SK-N-SH (cell line): ENCODE data around the gene GPR34. TPM values are rescaled to one million over a fixed set of nuclear protein-coding genes. Genes with fewer than 3 reads are reported as not detected.

ENCODE experiments used
- CTCF ChIA-PET: fragments of 300-600, 350-600 bp; formaldehyde crosslinking; extraction: SDS; loops from one replicate; lab custom pipeline; 2021; lab: Yijun Ruan, JAX
- POLR2A ChIA-PET: fragments of 350-600 bp; sonication (Branson Sonifier 250); formaldehyde crosslinking; extraction: SDS; loops from one replicate; lab custom pipeline; 2020; ENCODE audit warnings: antibody characterized with exemption, inconsistent platforms; lab: Yijun Ruan, JAX
- DNase-seq: peaks from one replicate; pipeline ENCODE4 v3.0.0; 2012
- H2AFZ ChIP-seq: fragments of 200-600 bp; sonication (generic); 2 replicates; pipeline ENCODE4 v1.8.1; 2016; ENCODE audit warnings: antibody characterized with exemption, mild to moderate bottlenecking, low read depth
- H3F3A ChIP-seq: fragments of 200-600 bp; sonication (generic); replicated peaks from 2 replicates; pipeline ENCODE3; 2016; ENCODE audit warnings: antibody characterized with exemption, mild to moderate bottlenecking; ENCODE audit not compliant: insufficient read depth
- H3K27ac ChIP-seq, 2 experiments: fragments of 200-500 bp in 1 of 2; fragments of 200-600 bp in 1 of 2; sonication (Bioruptor generic) in 1 of 2; sonication (generic), shearing (Covaris generic) in 1 of 2; 2 replicates each; pipeline versions ENCODE4 v1.5.1 to v1.6.1; 2014 to 2016; ENCODE audit warnings: low read depth in 2 of 2, inconsistent platforms in 1 of 2, low read length in 1 of 2, mild to moderate bottlenecking in 1 of 2, mixed read lengths in 1 of 2
- H3K27me3 ChIP-seq: fragments of 200-600 bp; sonication (generic), shearing (Covaris generic); 2 replicates; pipeline ENCODE4 v1.6.1; 2016; ENCODE audit warnings: mixed run types; ENCODE audit not compliant: insufficient read depth
- H3K36me3 ChIP-seq, 2 experiments: fragments of 200-500 bp in 1 of 2; fragments of 200-600 bp in 1 of 2; sonication (Bioruptor generic) in 1 of 2; sonication (generic) in 1 of 2; replicated peaks in 1 of 2; 2 replicates each; pipeline versions ENCODE3 to v1.5.1; 2014 to 2016; ENCODE audit warnings: low read length in 1 of 2, mild to moderate bottlenecking in 1 of 2; ENCODE audit not compliant: insufficient read depth in 2 of 2, control insufficient read depth in 1 of 2
- H3K4me1 ChIP-seq, 2 experiments: fragments of 200-500 bp in 1 of 2; fragments of 200-600 bp in 1 of 2; sonication (Bioruptor generic) in 1 of 2; sonication (generic), shearing (Covaris generic) in 1 of 2; 2 replicates each; pipeline versions ENCODE4 v1.5.1 to v1.6.1; 2014 to 2016; ENCODE audit warnings: low read depth in 1 of 2, low read length in 1 of 2, mixed run types in 1 of 2; ENCODE audit not compliant: insufficient read depth in 2 of 2, control insufficient read depth in 1 of 2
- H3K4me2 ChIP-seq: fragments of 200-600 bp; sonication (generic), shearing (Covaris generic); 2 replicates; pipeline ENCODE4 v1.6.1; 2017; ENCODE audit warnings: mixed run types
- H3K4me3 ChIP-seq, 2 experiments: fragments of 200-500 bp in 1 of 2; fragments of 200-600 bp in 1 of 2; sonication (Bioruptor generic) in 1 of 2; sonication (generic), shearing (Covaris generic) in 1 of 2; 2 replicates each; pipeline versions ENCODE4 v1.5.1 to v1.8.1; 2014 to 2016; ENCODE audit warnings: low read depth in 2 of 2, inconsistent platforms in 1 of 2, low read length in 1 of 2, mild to moderate bottlenecking in 1 of 2, mixed read lengths in 1 of 2, moderate library complexity in 1 of 2
- H3K79me2 ChIP-seq: fragments of 200-600 bp; sonication (generic); 2 replicates; pipeline ENCODE4 v1.8.1; 2017; ENCODE audit warnings: mild to moderate bottlenecking; ENCODE audit not compliant: insufficient read depth
- H3K9ac ChIP-seq: fragments of 200-600 bp; sonication (generic); 2 replicates; pipeline ENCODE4 v1.6.1; 2017; ENCODE audit warnings: mixed run types
- H3K9me2 ChIP-seq: fragments of 200-600 bp; sonication (generic); 2 replicates; pipeline ENCODE4 v1.6.1; 2017; ENCODE audit warnings: mixed run types
- H3K9me3 ChIP-seq: fragments of 200-600 bp; sonication (generic); 2 replicates; pipeline ENCODE4 v1.6.1; 2017; ENCODE audit warnings: mixed run types, mild to moderate bottlenecking, moderate library complexity
- H4K20me1 ChIP-seq: fragments of 200-600 bp; sonication (generic); 2 replicates; pipeline ENCODE4 v1.6.1; 2017; ENCODE audit warnings: mild to moderate bottlenecking, mixed run types; ENCODE audit not compliant: insufficient read depth
- CHD2 ChIP-seq: fragments of 150-350 bp; IDR thresholded peaks from 2 replicates; pipeline ENCODE4 v1.6.1; 2018; ENCODE audit warnings: low read length; ENCODE audit not compliant: partially characterized antibody
- EP300 ChIP-seq, 2 experiments: IDR thresholded peaks; 2 replicates each; pipeline versions ENCODE4 v1.4.0 to v1.6.1; 2012; ENCODE audit warnings: borderline replicate concordance in 1 of 2, low read depth in 1 of 2, low read length in 1 of 2
- EZH2phosphoT487 ChIP-seq: fragments of 200-600 bp; sonication (generic); IDR thresholded peaks from 2 replicates; pipeline ENCODE4 v1.6.1; 2017; ENCODE audit warnings: low read depth, mixed run types, mild to moderate bottlenecking, antibody characterized with exemption, moderate library complexity, borderline replicate concordance
- FOSL2 ChIP-seq: IDR thresholded peaks from 2 replicates; pipeline ENCODE4 v1.4.0; 2012; ENCODE audit warnings: low read depth, mild to moderate bottlenecking, moderate library complexity, borderline replicate concordance
- NRF1 ChIP-seq: IDR thresholded peaks from 2 replicates; pipeline ENCODE4 v1.6.1; 2012; ENCODE audit warnings: low read depth, mild to moderate bottlenecking, low read length
- SMC3 ChIP-seq: IDR thresholded peaks from 2 replicates; pipeline ENCODE4 v1.6.1; 2012; ENCODE audit warnings: low read depth, low read length, improper control_type of control experiment
- WGBS: methylation state at CpG from one replicate; pipeline ENCODE4 v1.1.6; 2017; ENCODE audit warnings: low lambda C conversion rate; 5-methylcytosine and 5-hydroxymethylcytosine counted together
- polyA plus RNA-seq, 3 experiments: library from polyadenylated mRNA; depleted of rRNA; stranded (reverse); fragments of >200 nt; gene quantifications; 2 replicates each; pipeline ENCODE4 v1.2.3, GENCODE V29; 2012
- TF ChIP-seq, protein P1 (sequence below): IDR thresholded peaks from 2 replicates; pipeline ENCODE4 v1.6.1; 2012; ENCODE audit warnings: mild to moderate bottlenecking, low read depth, low read length, moderate library complexity
- TF ChIP-seq, protein P2 (sequence below): IDR thresholded peaks from 2 replicates; pipeline ENCODE4 v1.4.0; 2012; ENCODE audit warnings: low read depth
- TF ChIP-seq, protein P3 (sequence below): IDR thresholded peaks from 2 replicates; pipeline ENCODE4 v1.4.0; 2012; ENCODE audit warnings: low read depth, borderline replicate concordance
- TF ChIP-seq, protein P4 (sequence below): fragments of 200-600 bp; sonication (generic); IDR thresholded peaks from 2 replicates; pipeline ENCODE4 v1.6.1; 2017; ENCODE audit warnings: antibody characterized with exemption, mild to moderate bottlenecking, moderate library complexity

Gene GPR34
- polyA plus RNA-seq, 1 of the 3 experiments (the other 2 are of a cell fraction) = not detected

DNA sequence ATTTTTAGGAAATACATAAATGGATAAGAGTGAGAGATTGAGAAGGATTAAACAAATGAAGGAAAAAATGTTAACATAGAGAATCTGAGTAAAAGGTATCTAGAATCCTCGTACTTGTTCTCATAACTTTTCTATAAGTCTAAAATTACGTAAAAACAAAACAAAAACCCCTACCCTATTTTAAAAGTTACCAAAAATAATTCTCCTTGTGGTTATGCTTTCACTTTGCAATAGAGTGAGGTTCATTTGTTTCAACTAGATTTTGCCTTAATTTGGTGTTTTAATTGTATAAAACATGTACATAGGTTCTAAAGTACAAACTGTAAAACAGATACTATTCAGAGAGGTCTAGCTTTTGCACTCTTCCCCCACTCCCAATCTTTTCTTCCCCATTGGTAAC lies 3.8 kb upstream of the GPR34 start (continued):
- TF ChIP-seq, protein P1, sequence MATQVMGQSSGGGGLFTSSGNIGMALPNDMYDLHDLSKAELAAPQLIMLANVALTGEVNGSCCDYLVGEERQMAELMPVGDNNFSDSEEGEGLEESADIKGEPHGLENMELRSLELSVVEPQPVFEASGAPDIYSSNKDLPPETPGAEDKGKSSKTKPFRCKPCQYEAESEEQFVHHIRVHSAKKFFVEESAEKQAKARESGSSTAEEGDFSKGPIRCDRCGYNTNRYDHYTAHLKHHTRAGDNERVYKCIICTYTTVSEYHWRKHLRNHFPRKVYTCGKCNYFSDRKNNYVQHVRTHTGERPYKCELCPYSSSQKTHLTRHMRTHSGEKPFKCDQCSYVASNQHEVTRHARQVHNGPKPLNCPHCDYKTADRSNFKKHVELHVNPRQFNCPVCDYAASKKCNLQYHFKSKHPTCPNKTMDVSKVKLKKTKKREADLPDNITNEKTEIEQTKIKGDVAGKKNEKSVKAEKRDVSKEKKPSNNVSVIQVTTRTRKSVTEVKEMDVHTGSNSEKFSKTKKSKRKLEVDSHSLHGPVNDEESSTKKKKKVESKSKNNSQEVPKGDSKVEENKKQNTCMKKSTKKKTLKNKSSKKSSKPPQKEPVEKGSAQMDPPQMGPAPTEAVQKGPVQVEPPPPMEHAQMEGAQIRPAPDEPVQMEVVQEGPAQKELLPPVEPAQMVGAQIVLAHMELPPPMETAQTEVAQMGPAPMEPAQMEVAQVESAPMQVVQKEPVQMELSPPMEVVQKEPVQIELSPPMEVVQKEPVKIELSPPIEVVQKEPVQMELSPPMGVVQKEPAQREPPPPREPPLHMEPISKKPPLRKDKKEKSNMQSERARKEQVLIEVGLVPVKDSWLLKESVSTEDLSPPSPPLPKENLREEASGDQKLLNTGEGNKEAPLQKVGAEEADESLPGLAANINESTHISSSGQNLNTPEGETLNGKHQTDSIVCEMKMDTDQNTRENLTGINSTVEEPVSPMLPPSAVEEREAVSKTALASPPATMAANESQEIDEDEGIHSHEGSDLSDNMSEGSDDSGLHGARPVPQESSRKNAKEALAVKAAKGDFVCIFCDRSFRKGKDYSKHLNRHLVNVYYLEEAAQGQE = no peak
- TF ChIP-seq, protein P2, sequence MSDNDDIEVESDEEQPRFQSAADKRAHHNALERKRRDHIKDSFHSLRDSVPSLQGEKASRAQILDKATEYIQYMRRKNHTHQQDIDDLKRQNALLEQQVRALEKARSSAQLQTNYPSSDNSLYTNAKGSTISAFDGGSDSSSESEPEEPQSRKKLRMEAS = no peak
- no peak for TF ChIP-seq NRF1

DNA sequence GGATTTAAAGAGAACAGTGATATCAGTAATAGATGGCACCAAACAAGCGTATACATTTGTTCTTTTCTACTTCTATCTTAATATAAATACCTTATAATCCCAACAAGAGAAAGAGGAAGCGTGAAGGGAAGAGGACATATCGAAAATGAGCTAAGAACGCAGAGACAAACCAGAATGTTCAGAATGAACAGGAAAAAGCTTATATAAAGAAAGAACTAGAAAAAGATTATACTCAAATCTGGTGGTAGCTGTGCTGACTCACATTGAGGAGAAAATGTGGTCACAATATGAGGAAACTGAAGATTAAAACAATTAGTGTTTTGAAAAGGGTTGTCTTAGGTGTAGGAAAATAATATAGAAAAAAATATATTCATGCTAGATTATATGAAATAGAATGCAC lies 2.0 kb upstream of the GPR34 start:
- Histone ChIP-seq H3K4me1 (no peaks in the 10 kb centered on the region), H3K27ac (no peak overlapping the region), H3K27me3 (no peaks in the 10 kb centered on the region; the same call in 1 of the 2 replicates), H2AFZ (no peak overlapping the region), H3K9ac (no peak overlapping the region), H3F3A (no peaks in the 10 kb centered on the region), H3K36me3 (no peaks in the 10 kb centered on the region), H3K4me2 (no peak overlapping the region), H3K79me2 (no peaks in the 10 kb centered on the region), H4K20me1 (no peaks in the 10 kb centered on the region), H3K9me3 (no peaks in the 10 kb centered on the region), H3K4me3 (no peak overlapping the region), H3K9me2 (no peaks in the 10 kb centered on the region)
- CTCF ChIA-PET = no interaction called here
- POLR2A ChIA-PET = no interaction called here
- TF ChIP-seq FOSL2 (no peak), EZH2phosphoT487 (no peak), NRF1 (no peak), SMC3 (no peak), CHD2 (no peak), EP300 (IDR thresholded peaks at IDR 0.05; ENCODE audit: borderline replicate concordance in 1 of 2, low read depth in 1 of 2, low read length in 1 of 2) (no peak)
- TF ChIP-seq, protein P3, sequence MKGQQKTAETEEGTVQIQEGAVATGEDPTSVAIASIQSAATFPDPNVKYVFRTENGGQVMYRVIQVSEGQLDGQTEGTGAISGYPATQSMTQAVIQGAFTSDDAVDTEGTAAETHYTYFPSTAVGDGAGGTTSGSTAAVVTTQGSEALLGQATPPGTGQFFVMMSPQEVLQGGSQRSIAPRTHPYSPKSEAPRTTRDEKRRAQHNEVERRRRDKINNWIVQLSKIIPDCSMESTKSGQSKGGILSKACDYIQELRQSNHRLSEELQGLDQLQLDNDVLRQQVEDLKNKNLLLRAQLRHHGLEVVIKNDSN = no peak
- TF ChIP-seq, protein P4, sequence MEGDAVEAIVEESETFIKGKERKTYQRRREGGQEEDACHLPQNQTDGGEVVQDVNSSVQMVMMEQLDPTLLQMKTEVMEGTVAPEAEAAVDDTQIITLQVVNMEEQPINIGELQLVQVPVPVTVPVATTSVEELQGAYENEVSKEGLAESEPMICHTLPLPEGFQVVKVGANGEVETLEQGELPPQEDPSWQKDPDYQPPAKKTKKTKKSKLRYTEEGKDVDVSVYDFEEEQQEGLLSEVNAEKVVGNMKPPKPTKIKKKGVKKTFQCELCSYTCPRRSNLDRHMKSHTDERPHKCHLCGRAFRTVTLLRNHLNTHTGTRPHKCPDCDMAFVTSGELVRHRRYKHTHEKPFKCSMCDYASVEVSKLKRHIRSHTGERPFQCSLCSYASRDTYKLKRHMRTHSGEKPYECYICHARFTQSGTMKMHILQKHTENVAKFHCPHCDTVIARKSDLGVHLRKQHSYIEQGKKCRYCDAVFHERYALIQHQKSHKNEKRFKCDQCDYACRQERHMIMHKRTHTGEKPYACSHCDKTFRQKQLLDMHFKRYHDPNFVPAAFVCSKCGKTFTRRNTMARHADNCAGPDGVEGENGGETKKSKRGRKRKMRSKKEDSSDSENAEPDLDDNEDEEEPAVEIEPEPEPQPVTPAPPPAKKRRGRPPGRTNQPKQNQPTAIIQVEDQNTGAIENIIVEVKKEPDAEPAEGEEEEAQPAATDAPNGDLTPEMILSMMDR = no peak
- no peak for DNase-seq
- 49% methylated on average over 4 of the region's 4 CpGs for WGBS
